ENCODE results near the gene USF3.

The USF3 gene

GRCh38 chr3:113698213-113698742 is 1.8 kb upstream of the USF3 start:
- DNase-seq (ENCODE audit: low read depth, low spot score), result no peak

DNA sequence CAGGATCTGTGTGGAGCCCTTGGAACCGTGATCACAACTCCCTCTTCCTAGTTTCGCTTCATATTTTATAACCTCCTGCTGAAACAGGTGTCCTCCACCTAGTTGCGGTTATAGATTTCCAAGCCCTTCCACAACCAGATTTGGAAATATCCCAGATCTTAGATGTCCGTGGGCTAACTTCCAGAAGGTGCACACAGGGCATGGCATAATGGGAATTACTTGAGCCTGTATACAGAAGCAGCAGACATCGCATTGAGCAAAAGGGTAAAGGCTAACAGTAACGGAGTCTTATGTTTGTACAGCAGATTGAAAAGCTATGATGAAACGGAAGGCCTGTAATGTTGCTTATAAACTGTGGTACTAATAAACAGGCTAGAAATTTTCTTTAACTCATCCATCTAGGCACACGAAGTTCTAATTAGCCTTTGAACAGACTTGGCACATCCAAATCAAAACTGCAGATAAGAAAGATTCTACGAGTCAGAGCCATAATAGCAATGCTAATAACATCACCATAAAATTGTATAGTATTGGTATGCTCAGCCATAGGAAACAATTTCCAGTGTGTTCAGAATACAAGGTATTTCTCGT is 1.2 kb upstream of the USF3 start:
- no peak for DNase-seq (ENCODE audit: low read depth, low spot score)

GRCh38 chr3:113696658-113697499 is 437 bp upstream of the USF3 start:
- peak; percentile 98 for DNase-seq (ENCODE audit: low read depth, low spot score)

DNA sequence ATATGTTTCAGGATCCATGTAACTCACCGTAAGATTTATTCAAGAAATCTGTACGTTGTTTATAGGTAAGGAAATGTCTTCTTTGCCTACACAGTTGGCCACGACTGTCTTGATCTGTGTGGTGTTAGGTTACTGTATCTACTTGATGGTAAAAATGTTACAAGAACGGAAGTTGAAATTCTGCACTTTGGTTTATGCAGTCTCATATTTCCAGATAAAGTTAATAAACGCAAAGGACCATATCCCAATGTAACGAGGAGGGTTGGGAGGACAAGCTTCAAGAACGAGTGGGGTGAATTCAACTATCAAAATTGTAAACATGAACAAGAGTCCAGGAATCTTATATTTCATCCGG is 1.0 kb downstream of the USF3 start:
- DNase-seq (ENCODE audit: low read depth, low spot score), result no peak

GRCh38 chr3:113690482-113690881 is 6.0 kb downstream of the USF3 start:
- DNase-seq (ENCODE audit: low read depth, low spot score), result no peak

GRCh38 chr3:113685956-113686721 is 10.3 kb downstream of the USF3 start:
- DNase-seq (ENCODE audit: low read depth, low spot score), result no peak

- DNase-seq (ENCODE audit: low read depth, low spot score), result no peak
These were observed 11.3 kb downstream of the USF3 start for GRCh38 chr3:113685124-113685523.

GRCh38 chr3:113684271-113684819 is 12.1 kb downstream of the USF3 start:
- DNase-seq (ENCODE audit: low read depth, low spot score), result no peak

- DNase-seq (ENCODE audit: low read depth, low spot score), result no peak
These were observed 17.7 kb downstream of the USF3 start for GRCh38 chr3:113678773-113679172.

GRCh38 chr3:113677737-113678136 is 18.7 kb downstream of the USF3 start:
- DNase-seq (ENCODE audit: low read depth, low spot score), result no peak

GRCh38 chr3:113676261-113676660 is 20.2 kb downstream of the USF3 start:
- no peak for DNase-seq (ENCODE audit: low read depth, low spot score)

DNA sequence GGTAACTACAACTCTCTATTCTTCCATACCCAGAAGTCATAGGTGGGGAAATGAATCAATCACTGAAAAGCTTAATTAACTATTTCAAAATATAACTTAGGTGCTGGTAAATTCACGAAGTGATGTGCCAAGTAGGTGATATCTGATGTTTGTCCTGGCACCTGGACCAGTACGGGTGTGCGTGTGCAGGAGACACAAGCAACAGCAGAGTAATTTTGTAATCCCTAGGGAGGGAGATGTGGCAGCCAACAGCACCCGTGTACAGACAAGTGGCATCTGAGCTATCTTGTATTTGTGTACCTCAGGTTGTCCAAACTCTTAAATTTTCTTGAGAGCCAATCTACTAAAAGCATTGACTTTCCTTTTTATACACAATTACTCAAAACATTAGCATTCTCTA is 22.8 kb downstream of the USF3 start:
- DNase-seq (ENCODE audit: low read depth, low spot score), result no peak

GRCh38 chr3:113668015-113668414 is 28.4 kb downstream of the USF3 start:
- peak; percentile 65 for DNase-seq (ENCODE audit: low read depth, low spot score)

GRCh38 chr3:113664523-113665094 is 31.8 kb downstream of the USF3 start:
- no peak for DNase-seq (ENCODE audit: low read depth, low spot score)

DNA sequence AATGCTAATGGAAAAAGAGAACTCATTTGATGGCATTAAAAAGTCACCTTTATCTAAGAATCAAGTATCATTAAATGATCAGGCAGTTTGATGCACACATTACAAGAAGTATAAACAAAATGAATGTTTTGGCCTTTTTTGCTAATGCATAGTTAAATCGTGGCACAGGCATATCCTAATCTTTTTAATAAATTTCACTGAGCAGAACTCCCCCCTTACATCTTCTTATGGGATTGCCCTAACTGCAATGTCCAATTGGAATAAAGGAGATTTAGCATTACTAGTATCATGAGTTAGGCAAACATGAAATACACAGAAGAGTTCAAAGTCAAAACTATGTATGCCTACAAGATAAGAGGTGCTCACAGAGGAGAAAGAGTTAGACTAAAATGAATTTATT is 32.7 kb downstream of the USF3 start:
- no peak for DNase-seq (ENCODE audit: low read depth, low spot score)

DNA sequence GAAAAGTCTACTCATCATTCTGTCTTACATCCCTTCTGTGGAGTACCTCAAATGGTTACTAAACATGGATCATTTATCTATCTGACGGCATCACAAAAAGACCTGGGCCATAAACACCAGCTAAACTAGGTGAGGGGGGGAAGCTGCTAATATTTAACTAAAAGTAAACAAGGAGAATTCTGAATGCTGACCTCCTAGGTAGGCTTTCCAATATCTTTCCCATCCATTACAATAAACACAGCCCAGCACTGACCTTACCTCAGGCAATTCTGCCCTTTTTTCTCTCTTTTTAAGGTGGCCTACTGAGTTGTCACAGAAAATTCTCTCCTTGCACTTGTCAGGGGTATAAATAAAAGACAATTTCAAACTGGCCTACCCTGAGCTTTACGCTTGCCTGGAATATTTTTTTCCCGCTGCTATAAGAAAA is 33.1 kb downstream of the USF3 start:
- no peak for DNase-seq (ENCODE audit: low read depth, low spot score)

DNA sequence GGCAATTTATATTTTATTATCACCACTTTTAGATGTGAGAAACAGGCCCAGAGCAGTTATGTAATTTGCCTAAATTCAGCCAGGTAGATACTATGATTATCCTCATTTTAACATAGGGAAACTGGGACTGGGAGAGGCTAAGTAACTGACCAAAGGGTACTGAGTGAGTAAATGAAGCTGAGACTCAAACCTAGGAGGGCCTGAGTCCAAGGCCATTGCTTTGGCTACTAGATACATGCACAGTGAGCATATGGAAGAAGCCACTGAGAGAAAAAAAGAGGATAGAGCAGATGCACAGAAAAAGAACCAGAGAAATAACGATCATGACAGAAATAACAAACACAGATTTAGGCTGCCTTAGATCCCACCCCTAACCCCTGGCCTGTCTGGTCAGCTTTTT is 33.6 kb downstream of the USF3 start:
- no peak for DNase-seq (ENCODE audit: low read depth, low spot score)

GRCh38 chr3:113660896-113661295 is 35.5 kb downstream of the USF3 start:
- DNase-seq (ENCODE audit: low read depth, low spot score), result no peak

DNA sequence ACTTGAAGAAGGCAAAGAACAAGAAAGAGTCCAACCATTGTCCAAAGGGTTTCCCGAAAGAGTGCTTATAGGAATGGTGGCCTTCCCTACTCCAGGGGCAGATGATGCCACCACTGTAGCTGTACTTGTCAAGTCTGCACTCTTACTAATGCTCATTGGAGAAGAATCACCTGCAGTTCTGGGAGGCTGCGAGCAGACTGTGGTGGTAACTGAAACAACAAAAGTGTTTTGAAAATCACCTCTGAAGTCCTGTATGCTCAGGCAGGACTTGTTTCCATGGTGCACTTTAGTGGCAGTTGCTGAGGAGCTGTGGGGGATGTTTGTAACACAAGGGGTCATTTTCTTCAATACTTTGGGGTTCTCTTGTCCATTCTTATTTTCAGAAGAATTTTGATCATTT is 36.0 kb downstream of the USF3 start:
- DNase-seq (ENCODE audit: low read depth, low spot score), result no peak

- no peak for DNase-seq (ENCODE audit: low read depth, low spot score)
These were observed 36.4 kb downstream of the USF3 start for GRCh38 chr3:113659996-113660395.

- DNase-seq (ENCODE audit: low read depth, low spot score), result no peak
These were observed 37.3 kb downstream of the USF3 start for GRCh38 chr3:113659101-113659541.

GRCh38 chr3:113658107-113658506 is 38.3 kb downstream of the USF3 start:
- DNase-seq (ENCODE audit: low read depth, low spot score), result no peak

Data from smooth muscle cell of the brain vasculature (primary cell).